ENCODE results near the gene ZNF358.

Gene ZNF358

DNA sequence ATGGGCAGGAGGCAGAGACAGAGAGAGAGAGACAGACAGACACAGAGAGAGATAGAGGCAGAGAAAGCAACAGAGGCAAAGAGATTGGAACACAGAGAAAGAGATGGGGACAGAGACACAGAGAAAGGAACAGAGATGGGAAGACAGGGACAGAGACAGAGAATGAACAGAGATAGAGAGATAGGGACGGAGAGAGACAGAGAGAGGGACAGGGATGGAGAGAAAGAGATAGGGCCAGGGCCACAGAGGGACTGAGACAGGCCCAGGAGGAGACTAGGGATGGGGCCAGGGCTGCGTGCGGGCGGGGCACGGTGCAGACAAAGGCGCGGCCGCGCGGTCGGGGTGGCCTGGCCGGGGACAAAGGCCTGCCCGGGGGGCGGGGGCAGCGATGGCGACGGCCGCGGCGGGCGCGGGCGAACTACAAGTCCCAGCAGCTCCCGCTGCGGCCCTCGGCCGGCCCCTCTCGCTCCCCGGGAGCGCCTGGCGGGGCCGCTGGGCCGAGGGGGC is at the start of gene ZNF358:
Gene ZNF358, plus strand, starts transcription at position 459 of the 507 bp plus-strand sequence. CDS start 3,140 bp downstream, outside the sequence.
- DNase-seq (ENCODE audit: low read depth, low spot score) = no peak

DNA sequence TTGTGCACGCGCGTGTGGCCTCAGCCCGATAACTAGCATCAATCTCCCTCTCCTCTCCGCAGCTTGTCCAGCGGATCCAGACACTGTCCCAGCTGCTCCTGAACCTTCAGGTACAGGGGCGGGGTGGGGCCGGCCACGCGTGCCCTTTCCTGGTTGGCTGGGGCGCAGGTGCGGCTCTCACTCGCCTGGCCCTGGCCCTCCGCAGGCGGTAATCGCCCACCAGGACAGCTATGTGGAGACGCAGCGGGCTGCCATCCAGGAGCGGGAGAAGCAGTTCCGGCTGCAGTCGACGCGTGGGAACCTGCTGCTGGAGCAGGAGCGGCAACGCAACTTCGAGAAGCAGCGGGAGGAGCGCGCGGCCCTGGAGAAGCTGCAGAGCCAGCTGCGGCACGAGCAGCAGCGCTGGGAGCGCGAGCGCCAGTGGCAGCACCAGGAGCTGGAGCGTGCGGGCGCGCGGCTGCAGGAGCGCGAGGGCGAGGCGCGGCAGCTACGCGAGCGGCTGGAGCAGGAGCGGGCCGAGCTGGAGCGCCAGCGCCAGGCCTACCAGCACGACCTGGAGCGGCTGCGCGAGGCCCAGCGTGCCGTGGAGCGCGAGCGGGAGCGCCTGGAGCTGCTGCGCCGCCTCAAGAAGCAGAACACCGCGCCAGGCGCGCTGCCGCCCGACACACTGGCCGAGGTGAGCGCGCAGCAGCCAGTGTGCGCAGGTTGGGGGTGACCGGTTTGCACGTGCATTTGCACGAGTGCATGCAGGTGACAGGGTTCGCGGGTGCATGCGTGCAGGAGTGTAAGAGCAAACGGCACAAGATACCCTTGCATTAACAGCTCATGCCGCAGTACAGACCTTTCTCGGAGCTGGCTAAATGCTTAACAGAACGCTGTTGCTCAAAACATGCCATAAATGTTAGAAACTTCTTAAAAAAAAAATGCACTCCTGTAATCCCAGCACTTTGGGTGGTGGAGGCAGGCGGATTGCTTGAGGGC is 48.6 kb upstream of the ZNF358 start:
- DNase-seq (ENCODE audit: low read depth, low spot score) = no peak

DNA sequence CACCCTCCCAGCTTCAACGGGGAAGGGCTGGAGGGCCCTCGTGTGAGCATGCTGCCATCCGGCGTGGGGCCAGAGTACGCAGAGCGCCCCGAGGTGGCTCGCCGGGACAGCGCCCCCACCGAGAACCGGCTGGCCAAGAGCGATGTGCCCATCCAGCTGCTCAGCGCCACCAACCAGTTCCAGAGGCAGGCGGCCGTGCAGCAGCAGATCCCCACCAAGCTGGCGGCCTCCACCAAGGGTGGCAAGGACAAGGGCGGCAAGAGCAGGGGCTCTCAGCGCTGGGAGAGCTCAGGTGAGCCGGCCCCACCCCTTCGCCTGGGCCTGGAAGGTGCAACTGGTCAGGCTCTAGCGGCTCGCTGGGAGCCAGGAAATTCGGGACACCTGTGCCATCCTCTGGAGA is 47.1 kb upstream of the ZNF358 start:
- DNase-seq (ENCODE audit: low read depth, low spot score) = no peak

DNA sequence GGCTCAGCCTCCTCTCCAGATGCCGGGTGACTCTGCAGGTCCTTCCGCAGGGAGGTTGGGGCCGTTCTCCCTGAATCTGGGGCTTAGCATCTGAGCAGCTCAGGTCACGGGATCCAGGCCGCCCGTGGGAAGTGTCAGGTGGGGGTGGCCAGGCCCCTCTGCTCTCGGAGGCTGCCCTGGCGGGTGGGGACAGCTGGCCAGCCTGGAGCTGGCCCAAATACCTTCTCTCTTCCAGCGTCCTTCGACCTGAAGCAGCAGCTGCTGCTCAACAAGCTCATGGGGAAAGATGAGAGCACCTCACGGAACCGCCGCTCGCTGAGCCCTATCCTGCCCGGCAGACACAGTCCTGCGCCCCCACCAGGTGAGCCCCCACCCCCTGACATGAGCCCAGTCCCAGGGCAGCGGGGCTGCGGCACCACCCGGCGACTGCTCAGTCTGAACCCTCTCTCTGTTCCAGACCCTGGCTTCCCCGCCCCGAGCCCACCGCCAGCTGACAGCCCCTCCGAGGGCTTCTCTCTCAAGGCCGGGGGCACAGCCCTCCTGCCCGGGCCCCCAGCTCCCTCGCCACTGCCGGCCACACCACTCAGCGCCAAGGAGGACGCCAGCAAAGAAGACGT is 46.1 kb upstream of the ZNF358 start:
- DNase-seq (ENCODE audit: low read depth, low spot score) = no peak

DNA sequence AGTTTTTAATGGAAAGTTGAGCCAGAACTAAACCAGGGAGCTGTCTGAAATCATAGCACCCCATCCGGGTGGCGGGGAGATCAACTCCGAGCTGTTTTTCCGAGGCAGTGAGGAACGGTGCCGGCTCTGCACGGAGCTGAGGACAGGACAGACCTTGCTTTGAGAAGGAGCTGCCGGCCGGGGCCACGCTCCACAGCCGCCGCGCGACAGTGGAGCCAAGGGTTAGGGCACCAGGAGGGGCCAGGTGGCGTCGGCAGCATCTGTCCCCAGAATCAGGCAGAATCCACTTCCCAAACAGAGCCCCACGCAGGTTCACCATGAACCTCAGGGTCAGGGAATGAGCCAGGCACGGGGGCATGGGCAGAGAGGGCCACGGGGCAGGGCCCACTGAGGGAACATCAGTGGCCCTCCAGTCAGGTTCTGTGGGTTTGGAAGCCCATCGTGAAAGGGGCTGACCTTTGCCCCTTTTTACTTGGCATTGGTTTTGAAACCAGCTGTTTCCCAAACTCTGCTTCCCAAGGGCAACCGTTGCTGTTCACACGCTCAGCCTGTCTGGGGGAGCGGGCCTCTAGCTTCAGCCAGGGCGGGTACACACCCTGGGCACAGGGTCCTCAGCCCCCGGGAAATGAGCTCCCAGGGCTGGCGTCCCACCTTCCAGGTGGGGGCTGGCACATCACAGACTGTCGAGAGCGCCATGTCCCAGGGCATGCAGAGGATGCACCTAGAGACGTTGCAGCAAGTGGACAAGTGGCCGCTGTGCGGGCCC is 45.2 kb upstream of the ZNF358 start:
- no peak for DNase-seq (ENCODE audit: low read depth, low spot score)

DNA sequence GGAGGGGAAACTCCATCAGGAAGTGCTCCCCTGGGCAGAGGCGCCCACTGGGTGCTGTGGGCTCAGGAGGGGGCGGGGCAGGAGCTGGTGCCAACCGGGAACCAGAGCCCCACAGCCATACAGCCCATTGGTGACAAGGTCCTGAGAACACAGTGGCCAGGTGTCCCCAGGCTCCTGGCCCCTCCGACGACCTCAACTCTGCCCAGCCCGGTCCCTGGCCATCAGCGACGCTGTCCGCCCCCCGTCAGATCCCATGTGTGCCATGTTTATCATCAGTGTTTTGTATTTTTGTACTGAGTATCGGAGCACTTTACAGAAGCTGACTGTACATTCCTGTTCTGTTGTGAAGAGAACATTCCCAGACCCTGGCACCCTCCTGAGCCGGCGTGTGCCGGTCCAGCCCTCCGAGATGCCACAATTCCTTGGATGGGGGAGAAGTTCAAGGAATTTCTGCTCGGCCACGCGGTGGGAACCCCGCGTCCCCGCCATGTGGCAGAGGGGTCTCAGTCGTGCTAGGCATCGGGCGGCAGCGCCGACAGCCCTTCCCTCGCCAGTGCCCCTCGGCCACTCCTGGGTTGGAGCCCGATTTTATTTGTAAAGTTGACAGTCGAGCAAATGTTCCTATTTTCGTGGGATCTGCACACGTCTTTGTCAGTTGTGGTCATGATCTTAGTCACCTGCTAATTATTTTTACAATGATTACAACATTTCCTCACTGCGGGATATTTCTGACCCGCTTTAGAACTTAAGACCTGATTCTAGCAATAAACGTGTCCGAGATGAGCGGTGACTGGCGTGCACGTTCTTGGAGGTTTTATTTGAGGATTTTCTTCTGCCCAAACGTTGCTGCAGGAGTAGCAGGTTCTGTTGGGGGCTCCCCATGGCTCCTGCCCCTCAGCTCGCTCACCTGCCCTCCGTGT is 43.9 kb upstream of the ZNF358 start:
- no peak for DNase-seq (ENCODE audit: low read depth, low spot score)

DNA sequence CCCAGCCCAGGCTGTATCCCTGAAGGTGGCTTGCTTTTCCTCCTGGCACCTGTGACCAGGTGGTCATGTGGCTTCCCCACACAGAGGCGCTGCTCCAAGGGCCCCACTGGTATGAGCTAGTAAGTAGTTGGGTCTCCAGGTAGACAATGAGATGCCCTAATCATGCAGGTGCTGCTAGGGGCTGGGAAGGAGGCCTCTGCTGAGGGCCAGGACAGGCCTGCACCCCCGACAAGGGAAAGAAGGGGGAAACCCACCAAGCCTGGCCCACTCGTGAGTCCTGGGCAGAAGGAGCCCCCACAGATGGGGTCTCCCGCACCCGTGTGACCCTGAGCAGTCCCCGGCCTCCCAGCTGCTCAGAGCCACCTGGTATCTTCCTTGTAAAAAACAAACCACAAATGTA is 40.2 kb upstream of the ZNF358 start:
- no peak for DNase-seq (ENCODE audit: low read depth, low spot score)

DNA sequence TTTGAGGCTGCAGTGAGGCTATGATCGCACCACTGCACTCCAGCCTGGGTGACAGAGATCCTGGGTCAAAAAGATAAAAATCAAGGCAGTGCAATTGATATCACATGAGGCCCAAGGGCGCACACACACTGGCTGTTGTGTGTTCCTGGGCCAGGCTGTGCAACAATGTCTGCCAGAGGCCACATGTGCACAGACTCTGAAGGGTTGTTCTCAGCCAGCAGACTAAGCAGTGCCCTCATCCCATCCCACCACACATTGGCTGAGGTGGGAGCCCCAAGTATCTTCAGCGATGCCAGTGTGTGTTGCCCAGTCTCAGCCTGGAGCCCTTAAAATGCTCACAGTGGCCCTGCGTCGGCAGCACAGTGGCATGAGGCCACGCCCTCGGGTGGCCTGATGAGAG is 39.7 kb upstream of the ZNF358 start:
- no peak for DNase-seq (ENCODE audit: low read depth, low spot score)

DNA sequence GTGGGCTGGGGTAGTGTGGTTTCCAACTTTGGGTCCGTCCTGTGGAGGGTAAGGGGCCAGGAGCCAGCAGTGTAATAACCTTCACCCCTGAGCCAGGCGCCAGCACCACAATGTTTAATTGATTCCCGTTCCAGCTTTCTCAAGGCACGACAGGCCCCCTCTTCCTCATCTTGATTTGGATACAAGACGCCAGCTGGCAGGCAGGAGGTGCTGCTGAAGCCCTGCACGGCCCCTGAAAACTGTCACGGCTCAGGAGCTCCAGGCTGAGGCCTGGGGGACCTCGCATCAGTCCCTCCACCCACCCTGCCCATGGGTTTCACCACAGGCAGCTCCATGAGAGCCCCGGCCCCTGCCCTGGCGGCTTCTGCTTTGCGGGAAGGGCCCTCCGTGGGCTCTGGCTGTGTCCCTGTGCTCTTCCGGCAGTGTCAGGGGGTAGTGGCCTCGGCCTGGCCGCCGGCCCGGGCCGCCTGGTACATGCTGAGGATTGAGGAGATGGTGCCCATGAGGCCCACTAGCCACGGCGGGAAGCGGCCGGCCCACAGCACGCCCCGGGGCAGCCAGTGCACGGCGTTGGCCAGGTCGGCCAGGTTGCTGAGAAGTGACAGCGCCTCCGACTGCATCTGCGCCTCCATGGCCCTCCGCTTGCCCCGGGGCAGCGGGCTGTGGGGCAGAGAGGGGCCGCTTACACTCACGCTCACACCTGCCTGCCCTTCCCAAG is 39.0 kb upstream of the ZNF358 start:
- DNase-seq (ENCODE audit: low read depth, low spot score) = no peak

DNA sequence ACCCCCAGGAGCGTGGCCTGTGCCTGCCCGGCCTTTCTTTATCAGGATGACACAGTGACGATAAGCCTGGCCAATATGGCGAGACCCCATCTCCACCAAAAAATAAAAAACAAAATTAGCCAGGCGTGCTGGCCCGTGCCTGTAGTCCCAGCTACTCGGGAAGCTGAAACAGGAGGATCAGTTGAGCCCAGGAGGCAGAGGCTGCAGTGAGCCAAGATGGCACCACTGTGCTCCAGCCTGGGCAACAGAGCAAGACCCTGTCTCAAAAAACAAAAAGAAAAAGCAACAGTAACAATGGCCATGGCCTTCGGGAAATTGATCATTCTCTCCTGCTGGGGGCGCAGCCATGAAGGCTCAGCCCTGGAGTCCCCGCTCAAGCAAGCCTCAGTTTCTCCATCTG is 38.1 kb upstream of the ZNF358 start:
- DNase-seq (ENCODE audit: low read depth, low spot score) = no peak

DNA sequence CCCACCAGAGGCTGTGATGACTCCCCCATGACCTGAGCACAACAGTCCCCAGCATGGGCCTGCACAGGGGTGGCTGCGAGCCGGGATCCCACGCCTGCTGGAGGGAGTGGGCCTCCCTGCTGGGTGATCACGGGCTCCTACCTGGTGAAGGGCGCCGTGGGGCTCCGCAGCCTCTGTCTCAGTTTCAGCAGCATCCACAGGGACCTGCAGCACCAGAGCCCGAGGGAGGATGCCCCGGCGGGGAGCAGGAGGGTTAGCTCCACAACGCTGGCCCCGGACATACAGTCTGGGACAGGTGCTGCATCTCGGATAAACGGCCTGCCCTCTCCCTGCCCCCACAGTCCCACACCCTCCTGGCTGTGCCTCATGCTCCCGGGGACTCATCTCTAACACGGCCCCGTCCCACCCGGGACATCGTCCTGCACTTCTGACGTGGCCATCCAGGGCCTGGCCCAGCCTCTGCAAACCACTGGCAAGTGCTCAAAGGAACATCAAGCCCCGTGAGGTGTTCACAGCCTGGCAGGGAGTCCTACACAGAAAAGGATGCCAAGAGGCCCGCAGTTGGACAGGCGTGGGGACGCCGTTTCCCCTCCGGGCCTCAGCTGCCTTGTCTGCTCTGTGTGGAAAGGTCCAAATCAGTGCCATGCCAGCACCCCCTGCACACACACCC is 37.6 kb upstream of the ZNF358 start:
- no peak for DNase-seq (ENCODE audit: low read depth, low spot score)

DNA sequence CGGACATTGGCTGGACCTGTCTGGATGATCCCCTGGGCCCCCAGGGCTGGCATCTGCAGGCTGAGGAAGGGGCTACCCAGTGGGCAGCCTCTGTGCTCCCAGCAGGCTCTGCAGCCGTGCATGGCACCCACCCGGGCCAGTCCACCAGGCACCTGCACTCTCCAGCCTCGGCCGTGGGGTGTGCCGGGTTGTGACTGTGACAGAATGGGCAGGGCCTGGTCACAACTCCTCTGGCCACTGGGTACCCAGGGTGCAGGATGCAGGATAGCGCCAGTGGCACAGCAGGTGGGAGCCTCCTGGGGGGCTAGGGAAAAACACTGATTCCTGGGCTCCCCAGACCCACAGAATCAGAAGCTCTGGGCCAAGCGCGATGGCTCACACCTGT is 37.1 kb upstream of the ZNF358 start:
- no peak for DNase-seq (ENCODE audit: low read depth, low spot score)

DNA sequence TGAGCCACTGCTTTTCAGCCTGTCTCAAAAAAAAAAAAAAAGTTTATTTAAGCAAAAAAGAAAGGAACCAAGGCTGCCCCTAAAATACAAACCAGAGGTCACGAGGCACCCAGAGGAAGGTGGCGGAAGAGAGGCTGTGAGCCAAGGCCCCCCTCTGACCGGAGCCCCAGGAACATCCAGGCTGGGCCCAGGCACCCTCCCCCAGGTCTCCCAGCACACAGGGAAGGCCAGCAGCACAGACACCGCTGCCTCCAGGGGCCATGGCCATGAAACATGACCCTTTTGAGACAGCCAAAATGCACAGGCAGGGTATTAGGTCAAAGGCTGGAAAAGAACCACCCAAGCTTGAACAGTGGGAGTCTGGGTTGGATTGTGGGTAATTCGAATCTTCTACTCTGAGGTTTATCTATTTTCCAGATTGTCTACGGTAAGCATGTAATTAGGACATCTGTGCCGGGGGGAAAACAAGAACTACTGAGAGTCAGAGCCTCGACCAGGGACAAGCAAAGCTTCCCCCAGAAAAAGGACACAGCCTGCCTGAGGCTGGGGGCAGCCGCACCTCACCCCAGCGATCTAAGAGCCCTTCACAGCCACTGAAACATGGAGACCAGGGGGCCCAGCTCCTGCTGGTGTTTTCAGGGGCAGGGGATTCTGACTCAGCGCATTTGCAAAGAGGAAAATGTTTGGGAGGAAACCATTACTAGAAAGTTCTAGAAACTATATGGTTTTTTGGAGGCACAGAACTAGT is 35.5 kb upstream of the ZNF358 start:
- no peak for DNase-seq (ENCODE audit: low read depth, low spot score)

DNA sequence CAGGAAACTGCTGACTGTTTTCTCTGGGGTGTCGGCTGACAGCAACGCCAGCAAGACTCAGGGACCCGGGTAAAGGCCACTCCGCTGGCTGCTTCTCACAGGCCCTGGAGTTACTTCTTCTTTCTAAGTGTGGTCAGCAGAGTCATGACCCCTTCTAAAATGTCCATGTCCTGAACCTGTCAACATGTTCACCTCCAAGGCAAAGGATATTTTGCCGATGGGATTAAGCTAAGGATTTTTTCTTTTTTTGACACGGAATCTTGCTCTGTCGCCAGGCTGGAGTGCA is 35.0 kb upstream of the ZNF358 start:
- no peak for DNase-seq (ENCODE audit: low read depth, low spot score)

DNA sequence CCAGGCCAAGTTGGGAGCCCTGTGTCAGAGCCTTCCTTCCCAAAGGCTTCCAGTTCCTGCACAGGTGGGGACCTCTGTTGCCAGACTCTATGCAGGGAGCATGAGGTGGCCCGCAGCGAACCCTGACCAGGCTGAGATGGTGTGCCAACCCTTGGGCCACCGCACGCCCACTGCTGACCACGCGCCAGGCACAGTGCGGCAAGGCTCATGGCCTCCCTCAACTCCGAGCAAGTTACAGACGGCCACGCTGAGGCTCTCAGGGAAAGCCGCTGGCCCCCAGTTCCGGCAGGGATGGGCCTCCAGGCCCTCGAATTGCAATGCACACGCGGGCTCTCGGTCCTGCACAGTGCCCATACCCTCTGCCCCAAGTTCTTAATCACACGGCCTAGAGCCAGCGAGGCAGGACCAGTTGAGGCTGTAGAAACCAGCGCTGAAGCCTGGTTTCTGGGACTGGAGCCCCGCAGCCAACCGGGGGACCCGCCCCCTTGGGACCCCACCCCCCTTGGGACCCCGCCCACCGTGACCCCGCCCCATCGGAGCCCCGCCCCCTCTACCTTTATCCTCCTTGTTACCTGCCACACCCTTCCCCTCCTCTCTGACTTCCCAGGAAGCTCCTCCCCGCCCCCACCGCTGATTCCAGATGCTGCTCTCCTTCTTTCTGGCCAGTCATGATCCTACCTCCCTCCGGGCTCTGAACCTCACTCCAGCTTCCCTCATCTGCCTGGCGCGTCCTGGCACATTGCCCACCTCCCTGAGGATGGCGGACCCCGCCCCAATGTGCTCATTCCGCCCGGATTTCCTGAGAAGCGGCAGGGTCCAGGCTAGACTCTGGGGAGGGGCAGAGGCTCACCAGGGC is 33.1 kb upstream of the ZNF358 start:
- no peak for DNase-seq (ENCODE audit: low read depth, low spot score)

DNA sequence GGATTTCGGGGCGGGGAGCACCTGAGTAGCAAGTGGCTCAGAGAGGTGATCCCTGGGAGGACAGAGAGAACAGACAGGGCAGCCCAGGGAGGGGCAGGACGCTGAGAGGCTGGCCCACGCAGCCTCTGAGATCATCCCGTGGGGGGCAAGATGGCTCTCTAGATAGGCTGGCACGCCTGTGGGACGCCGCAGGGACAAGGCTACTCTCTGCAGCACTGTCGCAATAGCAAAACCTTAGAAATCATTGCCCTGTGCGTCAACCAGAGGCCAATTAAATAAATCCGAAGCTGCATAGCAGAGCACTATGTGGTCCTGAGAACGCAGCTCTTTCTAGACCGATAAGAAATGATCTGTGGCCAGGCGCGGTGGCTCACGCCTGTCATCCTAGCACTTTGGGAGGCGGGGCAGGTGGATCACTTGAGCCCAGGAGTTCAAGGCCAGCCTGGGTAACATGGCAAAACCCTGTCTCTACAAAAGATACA is 32.1 kb upstream of the ZNF358 start:
- DNase-seq (ENCODE audit: low read depth, low spot score) = no peak

DNA sequence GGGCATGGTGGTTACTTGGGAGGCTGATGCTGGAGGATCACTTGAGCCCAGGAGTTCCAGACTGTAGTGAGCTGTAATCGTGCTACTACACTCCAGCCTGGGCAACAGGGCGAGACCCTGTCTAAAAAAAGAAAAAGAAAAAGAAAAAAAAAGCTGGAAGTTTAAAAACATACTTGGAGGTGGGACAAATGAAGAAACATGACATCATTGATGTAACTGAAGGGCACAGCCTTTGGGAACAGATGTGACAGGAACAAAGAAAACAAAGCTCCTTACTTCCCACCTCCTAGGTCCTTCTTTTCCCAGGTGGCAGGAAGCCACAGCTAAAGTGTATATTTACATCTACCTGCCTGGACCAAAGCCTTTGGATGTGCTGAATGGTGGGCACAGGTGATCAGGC is 29.0 kb upstream of the ZNF358 start:
- DNase-seq (ENCODE audit: low read depth, low spot score) = no peak

DNA sequence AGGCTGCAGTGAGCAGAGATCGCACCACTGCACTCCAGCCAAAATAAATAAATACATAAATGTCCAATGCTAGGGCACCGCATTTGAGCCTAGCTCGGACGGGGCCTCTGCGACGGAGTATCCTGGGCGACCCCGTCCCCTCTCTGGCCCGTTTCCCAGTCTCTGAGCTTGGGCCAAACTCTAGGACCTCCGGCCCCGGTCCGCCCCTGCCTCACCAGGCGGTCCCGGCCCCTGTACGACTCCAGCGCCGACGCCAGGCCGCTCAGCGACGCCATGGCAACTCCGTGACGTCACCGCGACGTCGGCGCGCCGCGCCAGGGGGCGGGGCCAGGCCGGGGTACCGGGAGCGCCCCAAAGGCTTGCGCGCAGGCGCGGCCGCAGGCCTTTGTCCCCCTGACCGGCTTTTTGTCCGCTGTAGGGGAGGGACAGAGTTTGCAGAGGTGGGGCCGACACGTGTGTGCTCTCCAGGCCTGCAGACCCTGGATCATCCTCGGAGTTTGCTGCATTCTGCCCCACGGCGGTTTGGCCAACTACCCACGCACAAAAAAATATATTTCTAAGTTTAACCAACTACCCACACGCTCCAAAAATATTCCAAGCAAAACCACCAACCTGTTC is 27.1 kb upstream of the ZNF358 start, which contains the start of gene PEX11G:
Gene PEX11G, minus strand, starts transcription at position 300 of the 618 bp plus-strand sequence. Its CDS starts 25 bp downstream, at position 275.
- peak; percentile 70 for DNase-seq (ENCODE audit: low read depth, low spot score)

Measured in brain pericyte (primary cell).